ENCODE results near the gene RD3L. TPM values are rescaled to one million over a fixed set of nuclear protein-coding genes. Genes with fewer than 3 reads are reported as not detected.

Gene RD3L
- total and polyA plus RNA-seq, 2 of the 13 experiments (the other 11 are each of a cell fraction or from before 2014, with no cell fraction given), result not detected

GRCh38 chr14:103892247-103892646 is 50.1 kb downstream of the RD3L start (continued):
- TF ChIP-seq, protein P1, sequence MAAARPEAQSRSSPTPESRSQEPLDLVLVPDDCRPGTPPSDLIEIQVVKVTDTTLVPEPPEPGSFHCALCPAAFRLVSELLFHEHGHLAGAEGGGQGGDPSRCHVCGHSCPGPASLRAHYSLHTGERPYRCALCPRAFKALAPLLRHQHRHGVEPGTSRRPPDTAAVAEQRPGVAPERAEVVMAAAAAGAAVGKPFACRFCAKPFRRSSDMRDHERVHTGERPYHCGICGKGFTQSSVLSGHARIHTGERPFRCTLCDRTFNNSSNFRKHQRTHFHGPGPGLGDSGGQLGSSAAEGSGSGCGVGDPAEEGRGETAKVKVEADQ (CRISPR knock-in tag; IDR thresholded peaks at IDR 0.05; ENCODE audit: borderline replicate concordance), result no peak
- TF ChIP-seq ZNF770 (CRISPR knock-in tag; IDR thresholded peaks at IDR 0.05) (peak; percentile 47; the same call in 1 of the 2 replicates), ZFP91 (CRISPR knock-in tag; IDR thresholded peaks at IDR 0.05; ENCODE audit: borderline replicate concordance) (no peak), TBL1XR1 (IDR thresholded peaks at IDR 0.05; ENCODE audit: borderline replicate concordance, low read length, partially characterized antibody) (no peak), FOSL1 (CRISPR knock-in tag; IDR thresholded peaks at IDR 0.05; ENCODE audit: borderline replicate concordance) (no peak), U2AF2 (IDR thresholded peaks at IDR 0.05; ENCODE audit: low read depth, low read length) (no peak), SALL2 (CRISPR knock-in tag; IDR thresholded peaks at IDR 0.05) (no peak), ZNF879 (CRISPR knock-in tag; IDR thresholded peaks at IDR 0.05) (no peak), GABPB1 (CRISPR knock-in tag; IDR thresholded peaks at IDR 0.05) (peak; percentile 38; the same call in 1 of the 2 replicates), ZNF281 (CRISPR knock-in tag; IDR thresholded peaks at IDR 0.05; ENCODE audit: borderline replicate concordance) (no peak), ZNF138 (CRISPR knock-in tag; IDR thresholded peaks at IDR 0.05; ENCODE audit: low read depth) (no peak), KLF9 (CRISPR knock-in tag; IDR thresholded peaks at IDR 0.05; ENCODE audit: low read depth) (no peak), ELF3 (CRISPR knock-in tag; IDR thresholded peaks at IDR 0.05) (peak; percentile 86; the same call in 1 of the 2 replicates), HNRNPUL1 (IDR thresholded peaks at IDR 0.05; ENCODE audit: low read depth, low read length) (no peak), ZNF10 (CRISPR knock-in tag; IDR thresholded peaks at IDR 0.05; ENCODE audit: borderline replicate concordance, low read depth) (no peak)
- TF ChIP-seq, protein P2, sequence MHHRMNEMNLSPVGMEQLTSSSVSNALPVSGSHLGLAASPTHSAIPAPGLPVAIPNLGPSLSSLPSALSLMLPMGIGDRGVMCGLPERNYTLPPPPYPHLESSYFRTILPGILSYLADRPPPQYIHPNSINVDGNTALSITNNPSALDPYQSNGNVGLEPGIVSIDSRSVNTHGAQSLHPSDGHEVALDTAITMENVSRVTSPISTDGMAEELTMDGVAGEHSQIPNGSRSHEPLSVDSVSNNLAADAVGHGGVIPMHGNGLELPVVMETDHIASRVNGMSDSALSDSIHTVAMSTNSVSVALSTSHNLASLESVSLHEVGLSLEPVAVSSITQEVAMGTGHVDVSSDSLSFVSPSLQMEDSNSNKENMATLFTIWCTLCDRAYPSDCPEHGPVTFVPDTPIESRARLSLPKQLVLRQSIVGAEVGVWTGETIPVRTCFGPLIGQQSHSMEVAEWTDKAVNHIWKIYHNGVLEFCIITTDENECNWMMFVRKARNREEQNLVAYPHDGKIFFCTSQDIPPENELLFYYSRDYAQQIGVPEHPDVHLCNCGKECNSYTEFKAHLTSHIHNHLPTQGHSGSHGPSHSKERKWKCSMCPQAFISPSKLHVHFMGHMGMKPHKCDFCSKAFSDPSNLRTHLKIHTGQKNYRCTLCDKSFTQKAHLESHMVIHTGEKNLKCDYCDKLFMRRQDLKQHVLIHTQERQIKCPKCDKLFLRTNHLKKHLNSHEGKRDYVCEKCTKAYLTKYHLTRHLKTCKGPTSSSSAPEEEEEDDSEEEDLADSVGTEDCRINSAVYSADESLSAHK (CRISPR knock-in tag; IDR thresholded peaks at IDR 0.05; ENCODE audit: borderline replicate concordance), result no peak
- TF ChIP-seq, protein P3, sequence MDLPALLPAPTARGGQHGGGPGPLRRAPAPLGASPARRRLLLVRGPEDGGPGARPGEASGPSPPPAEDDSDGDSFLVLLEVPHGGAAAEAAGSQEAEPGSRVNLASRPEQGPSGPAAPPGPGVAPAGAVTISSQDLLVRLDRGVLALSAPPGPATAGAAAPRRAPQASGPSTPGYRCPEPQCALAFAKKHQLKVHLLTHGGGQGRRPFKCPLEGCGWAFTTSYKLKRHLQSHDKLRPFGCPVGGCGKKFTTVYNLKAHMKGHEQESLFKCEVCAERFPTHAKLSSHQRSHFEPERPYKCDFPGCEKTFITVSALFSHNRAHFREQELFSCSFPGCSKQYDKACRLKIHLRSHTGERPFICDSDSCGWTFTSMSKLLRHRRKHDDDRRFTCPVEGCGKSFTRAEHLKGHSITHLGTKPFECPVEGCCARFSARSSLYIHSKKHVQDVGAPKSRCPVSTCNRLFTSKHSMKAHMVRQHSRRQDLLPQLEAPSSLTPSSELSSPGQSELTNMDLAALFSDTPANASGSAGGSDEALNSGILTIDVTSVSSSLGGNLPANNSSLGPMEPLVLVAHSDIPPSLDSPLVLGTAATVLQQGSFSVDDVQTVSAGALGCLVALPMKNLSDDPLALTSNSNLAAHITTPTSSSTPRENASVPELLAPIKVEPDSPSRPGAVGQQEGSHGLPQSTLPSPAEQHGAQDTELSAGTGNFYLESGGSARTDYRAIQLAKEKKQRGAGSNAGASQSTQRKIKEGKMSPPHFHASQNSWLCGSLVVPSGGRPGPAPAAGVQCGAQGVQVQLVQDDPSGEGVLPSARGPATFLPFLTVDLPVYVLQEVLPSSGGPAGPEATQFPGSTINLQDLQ (CRISPR knock-in tag; IDR thresholded peaks at IDR 0.05), result no peak
